CD4-positive, alpha-beta T cell (primary cell): ENCODE measurements around the gene C6. TPM values are rescaled to one million over a fixed set of nuclear protein-coding genes. Genes with fewer than 3 reads are reported as not detected.

Experiments
- ATAC-seq: fragments of 200-7000 bp; cut with Tn5 transposase; one replicate; pipeline ENCODE4 v1.10.0; 2022; ENCODE audit warnings: mild to moderate bottlenecking; ENCODE audit not compliant: poor library complexity
- CTCF ChIA-PET: fragments of 350-600 bp; sonication (Branson Sonifier 250); formaldehyde crosslinking; loops from one replicate; lab custom pipeline; 2021; ENCODE audit warnings: antibody characterized with exemption, inconsistent platforms; lab: Charles Lee
- POLR2A ChIA-PET: fragments of 350-600 bp; sonication (Branson Sonifier 250); formaldehyde crosslinking; loops from one replicate; lab custom pipeline; 2021; ENCODE audit warnings: antibody characterized with exemption, inconsistent platforms; lab: Charles Lee
- DNase-seq, 14 experiments: peaks; one replicate each; pipeline ENCODE4 v3.0.0-alpha.2; 2013 to 2020; ENCODE audit warnings: mixed read lengths in 2 of 14
- H3K27ac ChIP-seq, 2 donors: one replicate each; pipeline versions ENCODE4 v1.5.1 to v1.7.0; 2013; ENCODE audit warnings: low read length in 2 of 2, low read depth in 1 of 2, mild to moderate bottlenecking in 1 of 2
- H3K27me3 ChIP-seq, 2 experiments: 1 replicate in 1 of 2; 2 replicates in 1 of 2; pipeline versions ENCODE4 v1.6.1 to v1.7.0; 2013; ENCODE audit warnings: low read length in 2 of 2, control low read depth in 1 of 2, mild to moderate bottlenecking in 1 of 2, moderate library complexity in 1 of 2; ENCODE audit not compliant: insufficient read depth in 2 of 2, control insufficient read depth in 1 of 2
- H3K36me3 ChIP-seq: one replicate; pipeline ENCODE4 v1.6.1; 2013; ENCODE audit warnings: low read length, control low read depth; ENCODE audit not compliant: insufficient read depth
- H3K4me1 ChIP-seq: one replicate; pipeline ENCODE4 v1.6.1; 2013; ENCODE audit warnings: low read length, control low read depth; ENCODE audit not compliant: insufficient read depth
- H3K4me3 ChIP-seq: one replicate; pipeline ENCODE4 v1.5.1; 2013; ENCODE audit warnings: mild to moderate bottlenecking, low read length, moderate library complexity
- H3K9me3 ChIP-seq, 2 experiments: 1 replicate in 1 of 2; 2 replicates in 1 of 2; pipeline versions ENCODE4 v1.6.1 to v1.7.0; 2013; ENCODE audit warnings: low read length in 2 of 2, mild to moderate bottlenecking in 2 of 2, control low read depth in 1 of 2, moderate library complexity in 1 of 2; ENCODE audit not compliant: control insufficient read depth in 1 of 2, insufficient read depth in 1 of 2
- H3K27ac Mint-ChIP-seq: one replicate; pipeline ENCODE4 v1.8.0; 2020; ENCODE audit warnings: mixed read lengths
- H3K27me3 Mint-ChIP-seq: one replicate; pipeline ENCODE4 v1.8.0; 2021; ENCODE audit warnings: mixed read lengths
- H3K36me3 Mint-ChIP-seq: one replicate; pipeline ENCODE4 v1.8.0; 2021; ENCODE audit warnings: low read depth, mixed read lengths
- H3K4me1 Mint-ChIP-seq: one replicate; pipeline ENCODE4 v1.8.0; 2021; ENCODE audit warnings: low read depth, mixed read lengths
- H3K4me3 Mint-ChIP-seq: one replicate; pipeline ENCODE4 v1.8.0; 2020; ENCODE audit warnings: mild to moderate bottlenecking, mixed read lengths
- H3K9me3 Mint-ChIP-seq: one replicate; pipeline ENCODE4 v1.8.0; 2020; ENCODE audit warnings: mixed read lengths
- CTCF ChIP-seq: fragments of 200-600 bp; IDR thresholded peaks from one replicate; pipeline ENCODE4 v1.8.0; 2022; ENCODE audit warnings: antibody characterized with exemption, mild to moderate bottlenecking
- intact Hi-C, 2 experiments: fragments of 100-400 bp; cut with DNase I in 1 of 2; cut with micrococcal nuclease in 1 of 2; formaldehyde crosslinking; loops; one replicate each; pipeline versions ENCODE4 v1.15.1 to v1.9.0; 2023 to 2025; cut with DNase I, micrococcal nuclease
- total RNA-seq, 174 experiments: library from RNA in 2 of 174; stranded (reverse) in 2 of 174; gene quantifications; one replicate each; pipeline ENCODE4 v1.2.3 and lab custom pipeline; 2021 to 2026

The C6 gene
- total RNA-seq, 2 experiments from 2014 or later = not detected

GRCh38 chr5:41203033-41203432 lies 10.3 kb downstream of the C6 start:
- intact Hi-C loops = no loop called here
- no peaks in the 10 kb centered on the region for H3K4me1 Mint-ChIP-seq
- DNase-seq (no peak), ATAC-seq (no peak)
- Histone ChIP-seq H3K9me3 (peaks cover 0 to 9% of the 10 kb centered on the region in 2 experiments), H3K4me1 (no peaks in the 10 kb centered on the region), H3K4me3 (no peak overlapping the region), H3K27ac (no peak overlapping the region), H3K27me3 (no peaks in the 10 kb centered on the region), H3K36me3 (no peaks in the 10 kb centered on the region)
- no peak overlapping the region for H3K4me3 Mint-ChIP-seq
- CTCF ChIA-PET = no interaction called here
- H3K36me3 Mint-ChIP-seq = no peaks in the 10 kb centered on the region
- H3K27ac Mint-ChIP-seq = no peak overlapping the region
- H3K27me3 Mint-ChIP-seq = no peaks in the 10 kb centered on the region
- TF ChIP-seq CTCF = no peak
- POLR2A ChIA-PET = no interaction called here
- peaks cover 3% of the 10 kb centered on the region for H3K9me3 Mint-ChIP-seq

GRCh38 chr5:41201082-41201772 lies 12.1 kb downstream of the C6 start:
- POLR2A ChIA-PET = no interaction called here
- Mint-ChIP-seq H3K4me3 (no peak overlapping the region), H3K4me1 (no peaks in the 10 kb centered on the region), H3K27ac (no peak overlapping the region), H3K9me3 (peaks cover 3% of the 10 kb centered on the region), H3K36me3 (no peaks in the 10 kb centered on the region), H3K27me3 (no peaks in the 10 kb centered on the region)
- intact Hi-C loops = no loop called here
- Histone ChIP-seq H3K27ac (no peak overlapping the region), H3K27me3 (no peaks in the 10 kb centered on the region), H3K36me3 (no peaks in the 10 kb centered on the region), H3K9me3 (peaks cover 0 to 9% of the 10 kb centered on the region in 2 experiments), H3K4me1 (no peaks in the 10 kb centered on the region), H3K4me3 (no peak overlapping the region)
- CTCF ChIA-PET = no interaction called here
- TF ChIP-seq CTCF = no peak
- ATAC-seq (no peak), DNase-seq (no peak)

DNA sequence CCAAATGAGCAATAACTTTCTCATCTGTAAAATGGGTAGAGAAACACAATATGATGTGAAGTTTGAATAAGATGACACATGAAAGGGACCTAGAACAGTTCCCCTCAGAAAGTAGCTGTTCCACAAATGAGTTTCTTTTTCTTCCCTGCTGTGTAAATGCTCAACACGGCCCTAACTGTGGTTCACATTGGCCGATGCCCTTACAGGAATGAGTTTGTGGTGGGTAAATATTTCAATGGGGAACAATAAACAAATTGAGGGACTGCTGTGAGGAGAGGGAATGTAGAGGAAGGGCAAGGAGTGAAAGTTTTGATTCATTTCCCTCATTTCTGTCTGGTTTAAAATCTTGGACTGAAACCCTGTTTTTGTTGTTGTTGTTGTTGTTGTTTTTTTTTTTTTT lies 12.8 kb downstream of the C6 start:
- ChIA-PET POLR2A (no interaction called here), CTCF (no interaction called here)
- peaks cover 0 to 5% of the 10 kb centered on the region in 2 experiments for H3K9me3 ChIP-seq
- Mint-ChIP-seq H3K36me3 (no peaks in the 10 kb centered on the region), H3K27ac (no peak overlapping the region), H3K27me3 (no peaks in the 10 kb centered on the region), H3K9me3 (peaks cover 3% of the 10 kb centered on the region), H3K4me1 (no peaks in the 10 kb centered on the region), H3K4me3 (no peak overlapping the region)
- DNase-seq (no peak), ATAC-seq (no peak)
- H3K27ac ChIP-seq = no peak overlapping the region
- H3K36me3 ChIP-seq = no peaks in the 10 kb centered on the region
- H3K4me3 ChIP-seq = no peak overlapping the region
- intact Hi-C loops = no loop called here
- no peaks in the 10 kb centered on the region for H3K4me1 ChIP-seq
- H3K27me3 ChIP-seq = no peaks in the 10 kb centered on the region
- no peak for TF ChIP-seq CTCF
